Nephron (organoid): ENCODE measurements around the gene ZMYND12.

Experiments
- H3K27ac Mint-ChIP-seq, 3 experiments: 2 replicates each; pipeline ENCODE4 v1.8.0; 2020; ENCODE audit warnings: mixed read lengths in 3 of 3, mild to moderate bottlenecking in 2 of 3, moderate library complexity in 1 of 3
- H3K27me3 Mint-ChIP-seq: 2 replicates; pipeline ENCODE4 v1.8.0; 2021; ENCODE audit warnings: low read depth, mild to moderate bottlenecking, moderate library complexity, mixed read lengths
- H3K36me3 Mint-ChIP-seq: 2 replicates; pipeline ENCODE4 v1.8.0; 2020; ENCODE audit warnings: low read depth, mixed read lengths
- H3K4me1 Mint-ChIP-seq: 2 replicates; pipeline ENCODE4 v1.8.0; 2020; ENCODE audit warnings: mixed read lengths
- H3K4me3 Mint-ChIP-seq, 3 experiments: 2 replicates each; pipeline ENCODE4 v1.8.0; 2020; ENCODE audit warnings: mild to moderate bottlenecking in 3 of 3, mixed read lengths in 3 of 3, moderate library complexity in 2 of 3
- H3K9me3 Mint-ChIP-seq: 2 replicates; pipeline ENCODE4 v1.8.0; 2020; ENCODE audit warnings: mixed read lengths
- CTCF ChIP-seq, 3 experiments: fragments of 200-600 bp; sonication (generic); IDR thresholded peaks; one replicate each; pipeline ENCODE4 v1.5.0; 2021; ENCODE audit warnings: antibody characterized with exemption in 3 of 3; ENCODE audit not compliant: unreplicated experiment in 3 of 3

Gene ZMYND12

DNA sequence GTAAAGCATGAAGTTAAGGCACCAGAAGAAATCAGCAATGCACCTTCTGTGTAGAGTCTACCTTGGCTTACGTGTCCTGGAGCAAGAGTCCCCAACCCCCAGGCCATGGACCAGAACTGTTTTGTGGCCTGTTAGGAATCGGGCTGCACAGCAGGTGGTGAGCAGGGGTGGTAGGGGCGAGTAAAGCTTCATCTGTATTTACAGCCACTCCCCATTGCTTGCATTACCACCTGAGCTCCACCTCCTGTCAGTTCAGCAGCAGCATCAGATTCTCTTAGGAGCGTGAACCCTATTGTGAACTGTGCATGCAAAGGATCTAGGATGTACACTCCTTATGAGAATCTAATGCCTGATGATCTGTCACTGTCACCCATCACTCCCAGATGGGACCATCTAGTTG is 21.5 kb downstream of the ZMYND12 start:
- Mint-ChIP-seq H3K36me3 (no peaks in the 10 kb centered on the region), H3K27me3 (no peaks in the 10 kb centered on the region), H3K27ac (no peak overlapping the region), H3K4me3 (no peak overlapping the region), H3K4me1 (peaks cover 7% of the 10 kb centered on the region), H3K9me3 (no peaks in the 10 kb centered on the region)
- no peak for TF ChIP-seq CTCF (IDR thresholded peaks at IDR 0.05; ENCODE audit: unreplicated experiment in 3 of 3)

- Mint-ChIP-seq H3K9me3 (no peaks in the 10 kb centered on the region), H3K36me3 (no peaks in the 10 kb centered on the region), H3K27me3 (no peaks in the 10 kb centered on the region), H3K27ac (peak overlapping the region in 1 of 3 experiments; percentile 5), H3K4me3 (no peak overlapping the region), H3K4me1 (peaks cover 10% of the 10 kb centered on the region)
- no peak for TF ChIP-seq CTCF (IDR thresholded peaks at IDR 0.05; ENCODE audit: unreplicated experiment in 3 of 3)
Observed at GRCh38 chr1:42433369-42433768, 22.5 kb downstream of the ZMYND12 start.

GRCh38 chr1:42432714-42433113 is 23.1 kb downstream of the ZMYND12 start:
- H3K36me3 Mint-ChIP-seq = no peaks in the 10 kb centered on the region
- no peak overlapping the region for H3K27ac Mint-ChIP-seq
- H3K4me3 Mint-ChIP-seq = no peak overlapping the region
- peaks cover 10% of the 10 kb centered on the region for H3K4me1 Mint-ChIP-seq
- no peak for TF ChIP-seq CTCF (IDR thresholded peaks at IDR 0.05; ENCODE audit: unreplicated experiment in 3 of 3)
- H3K27me3 Mint-ChIP-seq = no peaks in the 10 kb centered on the region
- no peaks in the 10 kb centered on the region for H3K9me3 Mint-ChIP-seq

GRCh38 chr1:42431514-42431913 is 24.3 kb downstream of the ZMYND12 start:
- H3K4me1 Mint-ChIP-seq = peaks cover 10% of the 10 kb centered on the region
- no peak overlapping the region for H3K4me3 Mint-ChIP-seq
- TF ChIP-seq CTCF (IDR thresholded peaks at IDR 0.05; ENCODE audit: unreplicated experiment in 3 of 3) = no peak
- no peaks in the 10 kb centered on the region for H3K9me3 Mint-ChIP-seq
- H3K36me3 Mint-ChIP-seq = no peaks in the 10 kb centered on the region
- peaks cover 3% of the 10 kb centered on the region for H3K27me3 Mint-ChIP-seq
- H3K27ac Mint-ChIP-seq = no peak overlapping the region

- H3K36me3 Mint-ChIP-seq = no peaks in the 10 kb centered on the region
- peaks cover 6% of the 10 kb centered on the region for H3K27me3 Mint-ChIP-seq
- H3K27ac Mint-ChIP-seq = no peak overlapping the region
- no peaks in the 10 kb centered on the region for H3K9me3 Mint-ChIP-seq
- no peak overlapping the region for H3K4me3 Mint-ChIP-seq
- TF ChIP-seq CTCF (IDR thresholded peaks at IDR 0.05; ENCODE audit: unreplicated experiment in 3 of 3) = no peak
- peaks cover 13% of the 10 kb centered on the region for H3K4me1 Mint-ChIP-seq
Observed at GRCh38 chr1:42430286-42431135, 25.3 kb downstream of the ZMYND12 start.

GRCh38 chr1:42429603-42430002 is 26.2 kb downstream of the ZMYND12 start:
- Mint-ChIP-seq H3K4me1 (peaks cover 21% of the 10 kb centered on the region), H3K4me3 (no peak overlapping the region), H3K27me3 (peaks cover 8% of the 10 kb centered on the region), H3K36me3 (no peaks in the 10 kb centered on the region), H3K9me3 (no peaks in the 10 kb centered on the region), H3K27ac (peak overlapping the region in 1 of 3 experiments; percentile 38)
- no peak for TF ChIP-seq CTCF (IDR thresholded peaks at IDR 0.05; ENCODE audit: unreplicated experiment in 3 of 3)
